Uterus (tissue), 2 donors: Measurements from ENCODE around the gene ZBTB20.

ENCODE experiments used
- POLR2A ChIP-seq, 2 donors: fragments of 450-650 bp; IDR thresholded peaks; one replicate each; pipeline ENCODE4 v1.6.1; 2016; ENCODE audit warnings: antibody characterized with exemption in 2 of 2, mild to moderate bottlenecking in 1 of 2, moderate library complexity in 1 of 2
- TF ChIP-seq, protein P1 (sequence below), 4 experiments: fragments of 200-600 bp in 2 of 4; fragments of 450-650 bp in 2 of 4; sonication (generic) in 2 of 4; IDR thresholded peaks; one replicate each; pipeline ENCODE4 v1.5.1; 2016 to 2019; ENCODE audit warnings: antibody characterized with exemption in 4 of 4, mild to moderate bottlenecking in 2 of 4, moderate library complexity in 1 of 4

DNA sequence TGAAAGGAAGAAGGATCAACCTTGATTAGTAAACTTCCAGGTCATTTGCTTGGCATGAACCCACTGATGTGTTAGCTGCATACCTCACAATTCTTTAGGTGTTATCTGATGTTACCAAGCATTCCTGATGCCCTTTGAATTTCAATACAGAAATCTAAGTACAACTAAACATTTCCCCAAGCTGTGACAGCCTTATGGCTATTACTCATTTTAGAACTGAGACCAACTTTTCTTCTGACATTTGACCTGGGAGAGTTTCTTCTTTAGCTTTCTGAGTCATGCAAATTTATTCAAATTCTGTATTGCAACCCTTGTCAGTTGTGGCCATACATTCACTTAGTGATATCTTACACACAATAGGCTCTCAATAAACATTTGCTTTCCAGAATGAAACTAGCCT is 729.0 kb downstream of the ZBTB20 start:
- TF ChIP-seq, protein P1, sequence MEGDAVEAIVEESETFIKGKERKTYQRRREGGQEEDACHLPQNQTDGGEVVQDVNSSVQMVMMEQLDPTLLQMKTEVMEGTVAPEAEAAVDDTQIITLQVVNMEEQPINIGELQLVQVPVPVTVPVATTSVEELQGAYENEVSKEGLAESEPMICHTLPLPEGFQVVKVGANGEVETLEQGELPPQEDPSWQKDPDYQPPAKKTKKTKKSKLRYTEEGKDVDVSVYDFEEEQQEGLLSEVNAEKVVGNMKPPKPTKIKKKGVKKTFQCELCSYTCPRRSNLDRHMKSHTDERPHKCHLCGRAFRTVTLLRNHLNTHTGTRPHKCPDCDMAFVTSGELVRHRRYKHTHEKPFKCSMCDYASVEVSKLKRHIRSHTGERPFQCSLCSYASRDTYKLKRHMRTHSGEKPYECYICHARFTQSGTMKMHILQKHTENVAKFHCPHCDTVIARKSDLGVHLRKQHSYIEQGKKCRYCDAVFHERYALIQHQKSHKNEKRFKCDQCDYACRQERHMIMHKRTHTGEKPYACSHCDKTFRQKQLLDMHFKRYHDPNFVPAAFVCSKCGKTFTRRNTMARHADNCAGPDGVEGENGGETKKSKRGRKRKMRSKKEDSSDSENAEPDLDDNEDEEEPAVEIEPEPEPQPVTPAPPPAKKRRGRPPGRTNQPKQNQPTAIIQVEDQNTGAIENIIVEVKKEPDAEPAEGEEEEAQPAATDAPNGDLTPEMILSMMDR (IDR thresholded peaks at IDR 0.05) = no peak
- no peak for TF ChIP-seq POLR2A (IDR thresholded peaks at IDR 0.05)
